22Rv1 (cell line): ENCODE measurements around the gene LAMTOR4.

Experiments
- ZFX ChIP-seq: fragments of 450-650 bp; IDR thresholded peaks from 2 replicates; pipeline ENCODE4 v1.6.1; 2017; ENCODE audit warnings: antibody characterized with exemption, borderline replicate concordance
- TF ChIP-seq, protein P1 (sequence below): fragments of 450-650 bp; IDR thresholded peaks from 2 replicates; pipeline ENCODE4 v1.5.1; 2017; ENCODE audit warnings: mild to moderate bottlenecking

DNA sequence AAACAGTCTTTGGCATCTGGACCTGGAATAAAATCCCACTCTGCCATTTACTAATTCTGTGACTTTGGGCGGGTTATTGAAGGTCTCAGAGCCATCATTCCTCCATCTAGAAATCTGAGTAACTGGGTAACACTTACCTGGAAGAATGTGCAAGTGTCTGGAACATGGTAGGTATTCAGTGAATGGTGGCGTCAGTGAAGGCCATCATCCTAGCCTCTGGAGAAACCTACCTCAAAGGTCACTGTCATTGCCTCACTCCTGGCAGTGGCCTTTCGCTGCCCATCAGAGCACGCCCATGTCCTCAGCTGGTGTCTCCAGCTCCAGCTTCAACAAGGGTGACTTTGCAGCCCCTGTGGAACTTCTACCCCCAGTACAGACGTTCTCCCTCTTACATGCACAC lies 15.2 kb downstream of the LAMTOR4 start:
- TF ChIP-seq, protein P1, sequence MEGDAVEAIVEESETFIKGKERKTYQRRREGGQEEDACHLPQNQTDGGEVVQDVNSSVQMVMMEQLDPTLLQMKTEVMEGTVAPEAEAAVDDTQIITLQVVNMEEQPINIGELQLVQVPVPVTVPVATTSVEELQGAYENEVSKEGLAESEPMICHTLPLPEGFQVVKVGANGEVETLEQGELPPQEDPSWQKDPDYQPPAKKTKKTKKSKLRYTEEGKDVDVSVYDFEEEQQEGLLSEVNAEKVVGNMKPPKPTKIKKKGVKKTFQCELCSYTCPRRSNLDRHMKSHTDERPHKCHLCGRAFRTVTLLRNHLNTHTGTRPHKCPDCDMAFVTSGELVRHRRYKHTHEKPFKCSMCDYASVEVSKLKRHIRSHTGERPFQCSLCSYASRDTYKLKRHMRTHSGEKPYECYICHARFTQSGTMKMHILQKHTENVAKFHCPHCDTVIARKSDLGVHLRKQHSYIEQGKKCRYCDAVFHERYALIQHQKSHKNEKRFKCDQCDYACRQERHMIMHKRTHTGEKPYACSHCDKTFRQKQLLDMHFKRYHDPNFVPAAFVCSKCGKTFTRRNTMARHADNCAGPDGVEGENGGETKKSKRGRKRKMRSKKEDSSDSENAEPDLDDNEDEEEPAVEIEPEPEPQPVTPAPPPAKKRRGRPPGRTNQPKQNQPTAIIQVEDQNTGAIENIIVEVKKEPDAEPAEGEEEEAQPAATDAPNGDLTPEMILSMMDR: no peak
- TF ChIP-seq ZFX: no peak
